Measurements from ENCODE around the gene IRF3. TPM values are rescaled to one million over a fixed set of nuclear protein-coding genes. Genes with fewer than 3 reads are reported as not detected.

Gene IRF3
- total RNA-seq, 1 experiment from 2014 or later: 181 TPM

- Histone ChIP-seq H3K27ac (no peak overlapping the region), H3K4me2 (no peak overlapping the region), H3K27me3 (ENCODE audit: insufficient read depth, low read depth) (no peaks in the 10 kb centered on the region), H3K36me3 (ENCODE audit: low read depth) (peaks cover 15% of the 10 kb centered on the region), H3K9me2 (ENCODE audit: insufficient read depth) (no peaks in the 10 kb centered on the region), H2AFZ (no peak overlapping the region), H3K79me2 (ENCODE audit: low read depth) (peaks cover 79% of the 10 kb centered on the region), H3K4me3 (no peak overlapping the region), H3F3A (ENCODE audit: insufficient read depth, low read depth) (peaks cover 30% of the 10 kb centered on the region), H3K4me1 (replicated peaks; ENCODE audit: insufficient read depth) (peaks cover 17% of the 10 kb centered on the region), H3K9me3 (ENCODE audit: insufficient read depth, low read depth) (no peaks in the 10 kb centered on the region), H4K20me1 (ENCODE audit: insufficient read depth) (peaks cover 46% of the 10 kb centered on the region)
- TF ChIP-seq EZH2 (IDR thresholded peaks at IDR 0.05; ENCODE audit: low read depth): no peak
- TF ChIP-seq, protein P1, sequence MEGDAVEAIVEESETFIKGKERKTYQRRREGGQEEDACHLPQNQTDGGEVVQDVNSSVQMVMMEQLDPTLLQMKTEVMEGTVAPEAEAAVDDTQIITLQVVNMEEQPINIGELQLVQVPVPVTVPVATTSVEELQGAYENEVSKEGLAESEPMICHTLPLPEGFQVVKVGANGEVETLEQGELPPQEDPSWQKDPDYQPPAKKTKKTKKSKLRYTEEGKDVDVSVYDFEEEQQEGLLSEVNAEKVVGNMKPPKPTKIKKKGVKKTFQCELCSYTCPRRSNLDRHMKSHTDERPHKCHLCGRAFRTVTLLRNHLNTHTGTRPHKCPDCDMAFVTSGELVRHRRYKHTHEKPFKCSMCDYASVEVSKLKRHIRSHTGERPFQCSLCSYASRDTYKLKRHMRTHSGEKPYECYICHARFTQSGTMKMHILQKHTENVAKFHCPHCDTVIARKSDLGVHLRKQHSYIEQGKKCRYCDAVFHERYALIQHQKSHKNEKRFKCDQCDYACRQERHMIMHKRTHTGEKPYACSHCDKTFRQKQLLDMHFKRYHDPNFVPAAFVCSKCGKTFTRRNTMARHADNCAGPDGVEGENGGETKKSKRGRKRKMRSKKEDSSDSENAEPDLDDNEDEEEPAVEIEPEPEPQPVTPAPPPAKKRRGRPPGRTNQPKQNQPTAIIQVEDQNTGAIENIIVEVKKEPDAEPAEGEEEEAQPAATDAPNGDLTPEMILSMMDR (conservative IDR thresholded peaks at IDR 0.05): no peak
- CTCF ChIA-PET: no interaction called here
- BruUV-seq (replicated peaks): no TSS peak
- POLR2A ChIA-PET (ENCODE audit: unreplicated experiment): no interaction called here
- DNase-seq: no peak
- intact Hi-C loops (cut with micrococcal nuclease; ENCODE audit: unreplicated experiment): loop anchor here (10.0 kb wide), 1 partner anchor 651 kb away; the partner anchor contains the start of genes GYS1 and RUVBL2
These were observed 20.1 kb downstream of the IRF3 start for GRCh38 chr19:49645592-49645991.

GRCh38 chr19:49643466-49643865 is 22.2 kb downstream of the IRF3 start:
- Histone ChIP-seq H3K79me2 (ENCODE audit: low read depth) (peaks cover 63% of the 10 kb centered on the region), H4K20me1 (ENCODE audit: insufficient read depth) (peaks cover 31% of the 10 kb centered on the region), H3K9me3 (ENCODE audit: insufficient read depth, low read depth) (no peaks in the 10 kb centered on the region), H3K4me2 (peak overlapping the region; percentile 99), H2AFZ (no peak overlapping the region), H3F3A (ENCODE audit: insufficient read depth, low read depth) (peaks cover 24% of the 10 kb centered on the region), H3K36me3 (ENCODE audit: low read depth) (peaks cover 11% of the 10 kb centered on the region), H3K9me2 (ENCODE audit: insufficient read depth) (no peaks in the 10 kb centered on the region), H3K27me3 (ENCODE audit: insufficient read depth, low read depth) (no peaks in the 10 kb centered on the region), H3K27ac (0 out of 2 replicates have a peak overlapping the region, but pooled peaks have one; percentile 65), H3K4me3 (peak overlapping the region; percentile 97; the same call in 1 of the 2 replicates), H3K4me1 (replicated peaks; ENCODE audit: insufficient read depth) (peaks cover 28% of the 10 kb centered on the region)
- no TSS peak for BruUV-seq (replicated peaks)
- intact Hi-C loops (cut with micrococcal nuclease; ENCODE audit: unreplicated experiment): loop anchor here (5.0 to 10.0 kb wide), 2 partner anchors 649 to 771 kb away; partner anchors contain the start of genes GYS1, PPP1R15A and RUVBL2
- no peak for TF ChIP-seq EZH2 (IDR thresholded peaks at IDR 0.05; ENCODE audit: low read depth)
- TF ChIP-seq, protein P1 (conservative IDR thresholded peaks at IDR 0.05): no peak
- POLR2A ChIA-PET (ENCODE audit: unreplicated experiment): no interaction called here
- no peak for DNase-seq
- CTCF ChIA-PET: no interaction called here

- intact Hi-C loops (cut with micrococcal nuclease; ENCODE audit: unreplicated experiment): loop anchor here (1.0 to 10.0 kb wide), 3 partner anchors 22 to 770 kb away; partner anchors contain the start of genes GYS1, PPP1R15A and RUVBL2
- POLR2A ChIA-PET (ENCODE audit: unreplicated experiment): interaction anchor here (0.6 to 2.4 kb wide), 9 partner anchors 15 to 1254 kb away, joined by 3 to 25 read pairs (median 6); partner anchors contain the start of gene IRF3
These were observed 23.1 kb downstream of the IRF3 start for GRCh38 chr19:49642492-49643035.

More at GRCh38 chr19:49642492-49643035, 23.1 kb downstream of the IRF3 start:
- DNase-seq: no peak
- Histone ChIP-seq H2AFZ (peak overlapping the region; percentile 84), H3K79me2 (ENCODE audit: low read depth) (peaks cover 58% of the 10 kb centered on the region), H3K27me3 (ENCODE audit: insufficient read depth, low read depth) (no peaks in the 10 kb centered on the region), H3K27ac (peak overlapping the region; percentile 65), H3K36me3 (ENCODE audit: low read depth) (peaks cover 11% of the 10 kb centered on the region), H4K20me1 (ENCODE audit: insufficient read depth) (peaks cover 26% of the 10 kb centered on the region), H3K4me3 (peak overlapping the region; percentile 97), H3K9me3 (ENCODE audit: insufficient read depth, low read depth) (no peaks in the 10 kb centered on the region), H3K4me2 (peak overlapping the region; percentile 99), H3F3A (ENCODE audit: insufficient read depth, low read depth) (peaks cover 21% of the 10 kb centered on the region), H3K4me1 (replicated peaks; ENCODE audit: insufficient read depth) (peaks cover 37% of the 10 kb centered on the region), H3K9me2 (ENCODE audit: insufficient read depth) (no peaks in the 10 kb centered on the region)
- TSS peak; percentile 0 for BruUV-seq (replicated peaks)
- no peak for TF ChIP-seq EZH2 (IDR thresholded peaks at IDR 0.05; ENCODE audit: low read depth)
- TF ChIP-seq, protein P1 (conservative IDR thresholded peaks at IDR 0.05): no peak
- CTCF ChIA-PET: interaction anchor here (1.1 kb wide), 1 partner anchor 72 kb away, joined by 3 read pairs; no protein-coding TSS in a partner anchor
